Measurements from ENCODE around the gene PBX1. TPM values are rescaled to one million over a fixed set of nuclear protein-coding genes. Genes with fewer than 3 reads are reported as not detected.

PBX1 gene
- 0.05 TPM for polyA plus RNA-seq (2012; ENCODE audit: low read depth, missing spikeins)

GRCh38 chr1:164558461-164559341 lies at the start of gene PBX1:
TSS of gene PBX1 (plus strand) at chr1:164559184.
- FAIRE-seq (peak; percentile 26), DNase-seq (ENCODE audit: insufficient read length, low spot score) (peak; percentile 60)
- TF ChIP-seq SPI1 (IDR thresholded peaks at IDR 0.05; ENCODE audit: low read depth, low read length) (no peak), PAX5 (IDR thresholded peaks at IDR 0.05; ENCODE audit: insufficient read depth, low read length, severe bottlenecking) (no peak), TAF1 (IDR thresholded peaks at IDR 0.05; ENCODE audit: low read depth, low read length) (no peak), POU2F2 (IDR thresholded peaks at IDR 0.05; ENCODE audit: low read depth, low read length) (no peak), POLR2A (IDR thresholded peaks at IDR 0.05; ENCODE audit: low read depth, low read length) (no peak), POLR2AphosphoS5 (IDR thresholded peaks at IDR 0.05; ENCODE audit: low read depth, low read length) (no peak)

DNA sequence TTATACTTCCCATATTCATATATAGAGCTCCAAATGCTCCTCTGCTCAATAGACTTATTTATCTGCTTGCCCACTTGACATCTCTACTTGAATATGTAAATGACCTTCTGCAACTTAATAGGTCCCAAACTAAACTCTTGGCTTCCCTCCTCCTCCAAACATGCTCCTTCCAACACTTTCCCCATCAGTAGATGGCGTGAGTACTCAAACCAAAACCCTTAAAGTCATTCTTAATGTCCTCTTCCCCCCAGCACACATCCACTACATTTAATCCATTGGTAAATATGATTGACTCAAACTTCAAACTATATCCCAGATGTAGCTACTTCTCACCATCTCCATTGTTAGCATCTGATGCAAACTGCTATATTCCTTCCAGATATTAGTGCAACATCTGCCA lies 48.5 kb upstream of the PBX1 start:
- no peak for TF ChIP-seq SPI1 (IDR thresholded peaks at IDR 0.05; ENCODE audit: low read depth, low read length)
- no peak for TF ChIP-seq POLR2A (IDR thresholded peaks at IDR 0.05; ENCODE audit: low read depth, low read length)
- no peak for TF ChIP-seq POU2F2 (IDR thresholded peaks at IDR 0.05; ENCODE audit: low read depth, low read length)
- TF ChIP-seq PAX5 (IDR thresholded peaks at IDR 0.05; ENCODE audit: insufficient read depth, low read length, severe bottlenecking) = no peak
- no peak for TF ChIP-seq POLR2AphosphoS5 (IDR thresholded peaks at IDR 0.05; ENCODE audit: low read depth, low read length)
- TF ChIP-seq TAF1 (IDR thresholded peaks at IDR 0.05; ENCODE audit: low read depth, low read length) = no peak
- no peak for FAIRE-seq
- no peak for DNase-seq (ENCODE audit: insufficient read length, low spot score)

- FAIRE-seq = no peak
- TF ChIP-seq PAX5 (IDR thresholded peaks at IDR 0.05; ENCODE audit: insufficient read depth, low read length, severe bottlenecking) (no peak), POLR2A (IDR thresholded peaks at IDR 0.05; ENCODE audit: low read depth, low read length) (no peak), POU2F2 (IDR thresholded peaks at IDR 0.05; ENCODE audit: low read depth, low read length) (no peak), SPI1 (IDR thresholded peaks at IDR 0.05; ENCODE audit: low read depth, low read length) (no peak), TAF1 (IDR thresholded peaks at IDR 0.05; ENCODE audit: low read depth, low read length) (no peak), POLR2AphosphoS5 (IDR thresholded peaks at IDR 0.05; ENCODE audit: low read depth, low read length) (no peak)
- no peak for DNase-seq (ENCODE audit: insufficient read length, low spot score)
Observed at GRCh38 chr1:164511001-164511705, 47.8 kb upstream of the PBX1 start.

DNA sequence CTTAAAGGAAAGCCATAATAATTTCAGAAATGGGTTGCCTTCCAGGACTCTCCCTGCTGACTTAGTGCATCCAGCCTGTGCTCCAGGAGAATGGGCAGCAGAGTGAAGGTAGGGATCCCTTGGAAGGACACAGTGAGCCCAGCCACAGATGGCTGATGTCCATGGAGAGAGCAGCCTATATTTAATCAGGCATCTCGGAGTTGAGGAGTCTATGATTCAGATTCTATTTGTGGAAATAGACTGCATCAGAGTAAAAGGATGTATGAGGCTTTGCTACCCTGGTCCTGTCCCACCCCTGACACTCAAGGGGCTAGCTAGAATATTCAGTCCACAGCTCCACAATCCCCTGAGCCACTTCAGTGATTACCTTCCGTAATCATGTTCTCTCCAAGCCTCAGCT lies 43.8 kb upstream of the PBX1 start:
- DNase-seq (ENCODE audit: insufficient read length, low spot score) (no peak), FAIRE-seq (no peak)
- TF ChIP-seq TAF1 (IDR thresholded peaks at IDR 0.05; ENCODE audit: low read depth, low read length) (no peak), POU2F2 (IDR thresholded peaks at IDR 0.05; ENCODE audit: low read depth, low read length) (no peak), PAX5 (IDR thresholded peaks at IDR 0.05; ENCODE audit: insufficient read depth, low read length, severe bottlenecking) (no peak), POLR2AphosphoS5 (IDR thresholded peaks at IDR 0.05; ENCODE audit: low read depth, low read length) (no peak), SPI1 (IDR thresholded peaks at IDR 0.05; ENCODE audit: low read depth, low read length) (no peak), POLR2A (IDR thresholded peaks at IDR 0.05; ENCODE audit: low read depth, low read length) (no peak)

GRCh38 chr1:164515711-164516331 lies 43.2 kb upstream of the PBX1 start:
- no peak for FAIRE-seq

GRCh38 chr1:164516591-164516990 lies 42.4 kb upstream of the PBX1 start:
- DNase-seq (ENCODE audit: insufficient read length, low spot score) (no peak), FAIRE-seq (no peak)
- no peak for TF ChIP-seq POU2F2 (IDR thresholded peaks at IDR 0.05; ENCODE audit: low read depth, low read length)
- TF ChIP-seq POLR2AphosphoS5 (IDR thresholded peaks at IDR 0.05; ENCODE audit: low read depth, low read length) = no peak
- TF ChIP-seq PAX5 (IDR thresholded peaks at IDR 0.05; ENCODE audit: insufficient read depth, low read length, severe bottlenecking) = no peak
- TF ChIP-seq TAF1 (IDR thresholded peaks at IDR 0.05; ENCODE audit: low read depth, low read length) = no peak
- TF ChIP-seq SPI1 (IDR thresholded peaks at IDR 0.05; ENCODE audit: low read depth, low read length) = no peak
- TF ChIP-seq POLR2A (IDR thresholded peaks at IDR 0.05; ENCODE audit: low read depth, low read length) = no peak

More at GRCh38 chr1:164515711-164516331, 43.2 kb upstream of the PBX1 start:
- TF ChIP-seq POLR2A (IDR thresholded peaks at IDR 0.05; ENCODE audit: low read depth, low read length) (no peak), POLR2AphosphoS5 (IDR thresholded peaks at IDR 0.05; ENCODE audit: low read depth, low read length) (no peak), SPI1 (IDR thresholded peaks at IDR 0.05; ENCODE audit: low read depth, low read length) (no peak), TAF1 (IDR thresholded peaks at IDR 0.05; ENCODE audit: low read depth, low read length) (no peak), POU2F2 (IDR thresholded peaks at IDR 0.05; ENCODE audit: low read depth, low read length) (no peak), PAX5 (IDR thresholded peaks at IDR 0.05; ENCODE audit: insufficient read depth, low read length, severe bottlenecking) (no peak)
- no peak for DNase-seq (ENCODE audit: insufficient read length, low spot score)

GRCh38 chr1:164518692-164519332 lies 40.2 kb upstream of the PBX1 start:
- DNase-seq (ENCODE audit: insufficient read length, low spot score) (no peak), FAIRE-seq (no peak)
- TF ChIP-seq POU2F2 (IDR thresholded peaks at IDR 0.05; ENCODE audit: low read depth, low read length) (no peak), POLR2AphosphoS5 (IDR thresholded peaks at IDR 0.05; ENCODE audit: low read depth, low read length) (no peak), POLR2A (IDR thresholded peaks at IDR 0.05; ENCODE audit: low read depth, low read length) (no peak), SPI1 (IDR thresholded peaks at IDR 0.05; ENCODE audit: low read depth, low read length) (no peak), PAX5 (IDR thresholded peaks at IDR 0.05; ENCODE audit: insufficient read depth, low read length, severe bottlenecking) (no peak), TAF1 (IDR thresholded peaks at IDR 0.05; ENCODE audit: low read depth, low read length) (no peak)

GRCh38 chr1:164519426-164519825 lies 39.6 kb upstream of the PBX1 start:
- no peak for FAIRE-seq
- TF ChIP-seq POLR2AphosphoS5 (IDR thresholded peaks at IDR 0.05; ENCODE audit: low read depth, low read length) (no peak), SPI1 (IDR thresholded peaks at IDR 0.05; ENCODE audit: low read depth, low read length) (no peak), TAF1 (IDR thresholded peaks at IDR 0.05; ENCODE audit: low read depth, low read length) (no peak), POLR2A (IDR thresholded peaks at IDR 0.05; ENCODE audit: low read depth, low read length) (no peak), PAX5 (IDR thresholded peaks at IDR 0.05; ENCODE audit: insufficient read depth, low read length, severe bottlenecking) (no peak), POU2F2 (IDR thresholded peaks at IDR 0.05; ENCODE audit: low read depth, low read length) (no peak)
- DNase-seq (ENCODE audit: insufficient read length, low spot score) = no peak

Data from GM12891 (cell line).